Measurements from ENCODE around the gene USP5. TPM values are rescaled to one million over a fixed set of nuclear protein-coding genes. Genes with fewer than 3 reads are reported as not detected.

The USP5 gene
- total and polyA plus RNA-seq, 2 experiments from 2014 or later = 61.6 to 78.9 TPM

- H3K27me3 ChIP-seq = no peaks in the 10 kb centered on the region
- WGBS (ENCODE audit: low lambda C conversion rate, missing lambda C conversion rate) = 89% methylated on average over 6 of the region's 6 CpGs
- H2AFZ ChIP-seq = no peak overlapping the region
- no peaks in the 10 kb centered on the region for H3K9me2 ChIP-seq (replicated peaks; ENCODE audit: insufficient read depth)
- DNase-seq (ENCODE audit: low spot score) = no peak
- no peak overlapping the region for H3K4me3 ChIP-seq
- H3K9me3 ChIP-seq (ENCODE audit: low read depth) = no peaks in the 10 kb centered on the region
- H3K4me1 ChIP-seq (ENCODE audit: insufficient read depth) = peaks cover 3% of the 10 kb centered on the region
- H3K4me2 ChIP-seq = no peak overlapping the region
- peaks cover 6% of the 10 kb centered on the region for H3K79me2 ChIP-seq
- H3K36me3 ChIP-seq (replicated peaks; ENCODE audit: insufficient read depth, low read depth) = no peaks in the 10 kb centered on the region
- TF ChIP-seq EZH2phosphoT487 (IDR thresholded peaks at IDR 0.05; ENCODE audit: low read depth, severe bottlenecking, unreplicated experiment) (no peak), EZH2 (IDR thresholded peaks at IDR 0.05; ENCODE audit: borderline replicate concordance) (no peak)
- TF ChIP-seq, protein P1, sequence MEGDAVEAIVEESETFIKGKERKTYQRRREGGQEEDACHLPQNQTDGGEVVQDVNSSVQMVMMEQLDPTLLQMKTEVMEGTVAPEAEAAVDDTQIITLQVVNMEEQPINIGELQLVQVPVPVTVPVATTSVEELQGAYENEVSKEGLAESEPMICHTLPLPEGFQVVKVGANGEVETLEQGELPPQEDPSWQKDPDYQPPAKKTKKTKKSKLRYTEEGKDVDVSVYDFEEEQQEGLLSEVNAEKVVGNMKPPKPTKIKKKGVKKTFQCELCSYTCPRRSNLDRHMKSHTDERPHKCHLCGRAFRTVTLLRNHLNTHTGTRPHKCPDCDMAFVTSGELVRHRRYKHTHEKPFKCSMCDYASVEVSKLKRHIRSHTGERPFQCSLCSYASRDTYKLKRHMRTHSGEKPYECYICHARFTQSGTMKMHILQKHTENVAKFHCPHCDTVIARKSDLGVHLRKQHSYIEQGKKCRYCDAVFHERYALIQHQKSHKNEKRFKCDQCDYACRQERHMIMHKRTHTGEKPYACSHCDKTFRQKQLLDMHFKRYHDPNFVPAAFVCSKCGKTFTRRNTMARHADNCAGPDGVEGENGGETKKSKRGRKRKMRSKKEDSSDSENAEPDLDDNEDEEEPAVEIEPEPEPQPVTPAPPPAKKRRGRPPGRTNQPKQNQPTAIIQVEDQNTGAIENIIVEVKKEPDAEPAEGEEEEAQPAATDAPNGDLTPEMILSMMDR (IDR thresholded peaks at IDR 0.05; ENCODE audit: poor library complexity) = no peak
- H4K20me1 ChIP-seq (ENCODE audit: insufficient read depth, poor library complexity, severe bottlenecking) = no peaks in the 10 kb centered on the region
- no peak overlapping the region for H3K27ac ChIP-seq
Observed at GRCh38 chr12:6830999-6831398, 21.0 kb upstream of the USP5 start.

- 93% methylated on average over 12 of the region's 12 CpGs for WGBS (ENCODE audit: low lambda C conversion rate, missing lambda C conversion rate)
- Histone ChIP-seq H3K4me1 (ENCODE audit: insufficient read depth) (peaks cover 3% of the 10 kb centered on the region), H3K27ac (no peak overlapping the region), H3K4me3 (no peak overlapping the region), H3K79me2 (peaks cover 6% of the 10 kb centered on the region), H4K20me1 (ENCODE audit: insufficient read depth, poor library complexity, severe bottlenecking) (no peaks in the 10 kb centered on the region), H2AFZ (no peak overlapping the region), H3K27me3 (no peaks in the 10 kb centered on the region), H3K36me3 (replicated peaks; ENCODE audit: insufficient read depth, low read depth) (no peaks in the 10 kb centered on the region), H3K4me2 (no peak overlapping the region), H3K9me2 (replicated peaks; ENCODE audit: insufficient read depth) (no peaks in the 10 kb centered on the region), H3K9me3 (ENCODE audit: low read depth) (no peaks in the 10 kb centered on the region)
- TF ChIP-seq EZH2phosphoT487 (IDR thresholded peaks at IDR 0.05; ENCODE audit: low read depth, severe bottlenecking, unreplicated experiment) (no peak), EZH2 (IDR thresholded peaks at IDR 0.05; ENCODE audit: borderline replicate concordance) (no peak)
- TF ChIP-seq, protein P1 (IDR thresholded peaks at IDR 0.05; ENCODE audit: poor library complexity) = no peak
- no peak for DNase-seq (ENCODE audit: low spot score)
Observed at GRCh38 chr12:6831450-6831995, 20.4 kb upstream of the USP5 start.

GRCh38 chr12:6832125-6832524 is 19.8 kb upstream of the USP5 start:
- H4K20me1 ChIP-seq (ENCODE audit: insufficient read depth, poor library complexity, severe bottlenecking) = no peaks in the 10 kb centered on the region
- 95% methylated on average over 4 of the region's 4 CpGs for WGBS (ENCODE audit: low lambda C conversion rate, missing lambda C conversion rate)
- TF ChIP-seq EZH2 (IDR thresholded peaks at IDR 0.05; ENCODE audit: borderline replicate concordance) (no peak), EZH2phosphoT487 (IDR thresholded peaks at IDR 0.05; ENCODE audit: low read depth, severe bottlenecking, unreplicated experiment) (no peak)
- TF ChIP-seq, protein P1 (IDR thresholded peaks at IDR 0.05; ENCODE audit: poor library complexity) = no peak
- no peaks in the 10 kb centered on the region for H3K27me3 ChIP-seq
- no peak overlapping the region for H2AFZ ChIP-seq
- DNase-seq (ENCODE audit: low spot score) = no peak
- H3K27ac ChIP-seq = no peak overlapping the region
- H3K4me1 ChIP-seq (ENCODE audit: insufficient read depth) = peaks cover 2% of the 10 kb centered on the region
- H3K9me3 ChIP-seq (ENCODE audit: low read depth) = no peaks in the 10 kb centered on the region
- no peaks in the 10 kb centered on the region for H3K36me3 ChIP-seq (replicated peaks; ENCODE audit: insufficient read depth, low read depth)
- peaks cover 6% of the 10 kb centered on the region for H3K79me2 ChIP-seq
- H3K4me3 ChIP-seq = no peak overlapping the region
- H3K9me2 ChIP-seq (replicated peaks; ENCODE audit: insufficient read depth) = no peaks in the 10 kb centered on the region
- H3K4me2 ChIP-seq = no peak overlapping the region

Data from hepatocyte (in vitro differentiated cells).